Liver (tissue), 3 donors: ENCODE measurements around the gene NCOR1.

ENCODE experiments used
- CTCF ChIP-seq: fragments of 150-350 bp; IDR thresholded peaks from 2 replicates; pipeline ENCODE4 v1.5.1; 2017; ENCODE audit warnings: improper control_type of control experiment, low read depth, low read length; ENCODE audit not compliant: missing input control
- EGR1 ChIP-seq, 2 donors: IDR thresholded peaks; 2 replicates each; pipeline ENCODE4 v1.6.1; 2016 to 2018; ENCODE audit warnings: antibody characterized with exemption in 2 of 2, low read depth in 2 of 2
- FOXA1 ChIP-seq: IDR thresholded peaks from 2 replicates; pipeline ENCODE4 v1.6.1; 2016; ENCODE audit warnings: antibody characterized with exemption
- MAX ChIP-seq: IDR thresholded peaks from 2 replicates; pipeline ENCODE4 v1.6.1; 2016; ENCODE audit warnings: antibody characterized with exemption
- RAD21 ChIP-seq, 2 donors: IDR thresholded peaks; 2 replicates each; pipeline ENCODE4 v1.6.1; 2016; ENCODE audit warnings: antibody characterized with exemption in 2 of 2, mild to moderate bottlenecking in 2 of 2
- REST ChIP-seq: IDR thresholded peaks from 2 replicates; pipeline ENCODE4 v1.6.1; 2016; ENCODE audit warnings: antibody characterized with exemption, mild to moderate bottlenecking
- TAF1 ChIP-seq: conservative IDR thresholded peaks from 2 replicates; pipeline ENCODE4 v1.6.1; 2016; ENCODE audit warnings: antibody characterized with exemption, mild to moderate bottlenecking
- YY1 ChIP-seq: IDR thresholded peaks from 2 replicates; pipeline ENCODE4 v1.6.1; 2016; ENCODE audit warnings: antibody characterized with exemption, mild to moderate bottlenecking
- ZBTB33 ChIP-seq: IDR thresholded peaks from 2 replicates; pipeline ENCODE4 v1.6.1; 2016; ENCODE audit warnings: antibody characterized with exemption
- donor health status: healthy.
- donor health status: healthy.

GRCh38 chr17:16075949-16076348, 139.4 kb downstream of the NCOR1 start:
- TF ChIP-seq CTCF, result no peak
- TF ChIP-seq YY1, result no peak
- no peak for TF ChIP-seq EGR1 (IDR thresholded peaks at IDR 0.05; ENCODE audit: low read depth in 2 of 2)
- TF ChIP-seq MAX, result no peak
- no peak for TF ChIP-seq REST
- TF ChIP-seq TAF1, result no peak
- no peak for TF ChIP-seq ZBTB33
- no peak for TF ChIP-seq FOXA1
- no peak for TF ChIP-seq RAD21 (IDR thresholded peaks at IDR 0.05)
